Left lung (tissue), 10 donors: ENCODE data around the gene MRGPRF. TPM values are rescaled to one million over a fixed set of nuclear protein-coding genes. Genes with fewer than 3 reads are reported as not detected.

Experiments used
- ATAC-seq: fragments of 200-7000 bp; cut with Tn5 transposase; one replicate; pipeline ENCODE4 v1.9.1; 2020; ENCODE audit warnings: moderate library complexity
- DNase-seq, 4 donors: peaks; one replicate each; pipeline ENCODE4 v3.0.0-alpha.2; 2013 to 2020
- H3K27ac ChIP-seq, 2 donors: fragments of 200-600 bp; sonication (generic) in 1 of 2; one replicate each; pipeline versions ENCODE4 v1.5.0 to v1.8.0; 2020 to 2021
- H3K27me3 ChIP-seq, 2 donors: fragments of 200-600 bp; sonication (generic) in 1 of 2; one replicate each; pipeline versions ENCODE4 v1.5.0 to v1.8.0; 2020 to 2021
- H3K36me3 ChIP-seq, 2 donors: fragments of 200-600 bp; sonication (generic) in 1 of 2; one replicate each; pipeline versions ENCODE4 v1.5.0 to v1.8.0; 2020 to 2021
- H3K4me1 ChIP-seq, 2 donors: fragments of 200-600 bp; one replicate each; pipeline ENCODE4 v1.8.0; 2021
- H3K4me3 ChIP-seq, 2 donors: fragments of 200-600 bp; sonication (generic) in 1 of 2; one replicate each; pipeline versions ENCODE4 v1.5.0 to v1.8.0; 2020 to 2021; ENCODE audit warnings: mild to moderate bottlenecking in 1 of 2
- H3K9me3 ChIP-seq, 2 donors: fragments of 200-600 bp; sonication (generic) in 1 of 2; one replicate each; pipeline versions ENCODE4 v1.5.0 to v1.8.0; 2020 to 2021
- CTCF ChIP-seq, 2 donors: fragments of 200-600 bp; sonication (generic) in 1 of 2; IDR thresholded peaks; one replicate each; pipeline versions ENCODE4 v1.5.0 to v1.8.0; 2021; ENCODE audit warnings: antibody characterized with exemption in 2 of 2
- intact Hi-C, 2 donors: fragments of 100-400 bp; cut with DNase I; formaldehyde crosslinking; loops; one replicate each; pipeline versions ENCODE4 v1.11.2 to v1.14.2; 2022
- polyA plus RNA-seq, 6 donors: library from polyadenylated mRNA; unstranded; fragments of 120-200 nt; gene quantifications; one replicate each; pipeline ENCODE4 v1.2.1, GENCODE V29; 2013; ENCODE audit not compliant: insufficient read length in 6 of 6
- total RNA-seq, 2 donors: library from RNA; stranded (reverse); fragmentation: NEBNext Ultra II Directional; extraction: Animal tissue kit (Norgen Biotek cat#: 25700); gene quantifications; one replicate each; pipeline ENCODE4 v1.2.1, GENCODE V29; 2021
- donor health status: DM: no; HTN: yes; CAD: no.
- donor health status: DM: no; HTN: no; CAD: no.

The MRGPRF gene
- total and polyA plus RNA-seq, 8 donors = 4.2 to 22.6 (median 6.2) TPM

GRCh38 chr11:69014084-69014851 is 1.2 kb upstream of the MRGPRF start:
- intact Hi-C loops = no loop called here
- H3K4me1 ChIP-seq = peaks cover 7 to 33% of the 10 kb centered on the region in 2 donors
- DNase-seq = peak in 3 of 4 donors; percentile 75 to 92 (median 87)
- H3K36me3 ChIP-seq = no peaks in the 10 kb centered on the region
- no peak overlapping the region for H3K4me3 ChIP-seq
- H3K27me3 ChIP-seq = peaks cover 14 to 63% of the 10 kb centered on the region in 2 donors
- H3K9me3 ChIP-seq = no peaks in the 10 kb centered on the region
- peak; percentile 4 for ATAC-seq
- no peak for TF ChIP-seq CTCF (IDR thresholded peaks at IDR 0.05)
- H3K27ac ChIP-seq = peak overlapping the region; percentile 2 to 72

GRCh38 chr11:69012092-69013008 is 696 bp downstream of the MRGPRF start:
- no peak for TF ChIP-seq CTCF (IDR thresholded peaks at IDR 0.05)
- H3K4me1 ChIP-seq = peaks cover 10 to 44% of the 10 kb centered on the region in 2 donors
- intact Hi-C loops = no loop called here
- DNase-seq = peak in 1 of 4 donors; percentile 53
- peak overlapping the region; percentile 41 to 72 for H3K27ac ChIP-seq
- no peak for ATAC-seq
- peaks cover 14 to 81% of the 10 kb centered on the region in 2 donors for H3K27me3 ChIP-seq
- H3K4me3 ChIP-seq = peak overlapping the region; percentile 32 to 44
- no peaks in the 10 kb centered on the region for H3K9me3 ChIP-seq
- H3K36me3 ChIP-seq = no peaks in the 10 kb centered on the region

- Histone ChIP-seq H3K27me3 (peaks cover 14 to 88% of the 10 kb centered on the region in 2 donors), H3K4me3 (peak overlapping the region; percentile 32 to 44), H3K9me3 (no peaks in the 10 kb centered on the region), H3K27ac (peak overlapping the region in 1 of 2 donors; percentile 72), H3K4me1 (peaks cover 10 to 44% of the 10 kb centered on the region in 2 donors), H3K36me3 (no peaks in the 10 kb centered on the region)
- DNase-seq (peak in 1 of 4 donors; percentile 41), ATAC-seq (no peak)
- TF ChIP-seq CTCF (IDR thresholded peaks at IDR 0.05) = no peak
- intact Hi-C loops = no loop called here
These were observed 1.4 kb downstream of the MRGPRF start for GRCh38 chr11:69011624-69012091.

GRCh38 chr11:69010964-69011623 is 2.0 kb downstream of the MRGPRF start:
- no peak for TF ChIP-seq CTCF (IDR thresholded peaks at IDR 0.05)
- Histone ChIP-seq H3K27me3 (peaks cover 14 to 94% of the 10 kb centered on the region in 2 donors), H3K36me3 (no peaks in the 10 kb centered on the region), H3K4me1 (peaks cover 10 to 44% of the 10 kb centered on the region in 2 donors), H3K9me3 (no peaks in the 10 kb centered on the region), H3K4me3 (peak overlapping the region; percentile 24 to 44), H3K27ac (peak overlapping the region in 1 of 2 donors; percentile 63)
- ATAC-seq (peak; percentile 72), DNase-seq (peak; percentile 62 to 84 (median 78))
- intact Hi-C loops = no loop called here
